B cell (primary cell): ENCODE data around the gene TMEM168. TPM values are rescaled to one million over a fixed set of nuclear protein-coding genes. Genes with fewer than 3 reads are reported as not detected.

Experiments
- ATAC-seq: fragments of 200-7000 bp; cut with Tn5 transposase; one replicate; pipeline ENCODE4 v1.10.0; 2021; ENCODE audit warnings: low read depth, mild to moderate bottlenecking, moderate number of reproducible peaks, moderate library complexity
- CTCF ChIA-PET: fragments of 350-600 bp; sonication (Branson Sonifier 250); formaldehyde crosslinking; loops from one replicate; lab custom pipeline; 2021; ENCODE audit warnings: antibody characterized with exemption, inconsistent platforms; lab: Charles Lee
- POLR2A ChIA-PET: fragments of 350-600 bp; sonication (Branson Sonifier 250); formaldehyde crosslinking; loops from one replicate; lab custom pipeline; 2021; ENCODE audit warnings: antibody characterized with exemption; lab: Charles Lee
- DNase-seq: peaks from one replicate; pipeline ENCODE4 v3.0.0; 2013
- H2AFZ ChIP-seq: 2 replicates; pipeline ENCODE4 v1.6.1; 2012; ENCODE audit warnings: mild to moderate bottlenecking, low read depth, low read length; ENCODE audit not compliant: insufficient read depth, poor library complexity, severe bottlenecking
- H3K27ac ChIP-seq, 2 donors: 1 replicate in 1 of 2; 2 replicates in 1 of 2; pipeline ENCODE4 v1.5.1; 2012 to 2013; ENCODE audit warnings: low read length in 2 of 2, mild to moderate bottlenecking in 2 of 2, moderate library complexity in 1 of 2
- H3K27me3 ChIP-seq, 4 experiments: fragments of 200-600 bp in 1 of 4; sonication (generic) in 1 of 4; replicated peaks in 1 of 4; 1 replicate in 2 of 4; 2 replicates in 2 of 4; pipeline versions ENCODE4 v1.6.1 to v1.7.0; 2013 to 2016; ENCODE audit warnings: low read length in 3 of 4, mild to moderate bottlenecking in 2 of 4, mixed read lengths in 1 of 4, moderate library complexity in 1 of 4; ENCODE audit not compliant: insufficient read depth in 4 of 4, control insufficient read depth in 3 of 4; ENCODE audit errors: control extremely low read depth in 1 of 4
- H3K36me3 ChIP-seq, 2 experiments: replicated peaks in 1 of 2; 1 replicate in 1 of 2; 2 replicates in 1 of 2; pipeline versions ENCODE4 v1.6.1 to v1.7.1; 2013; ENCODE audit warnings: low read length in 1 of 2; ENCODE audit not compliant: insufficient read depth in 2 of 2, control insufficient read depth in 1 of 2; ENCODE audit errors: control extremely low read depth in 1 of 2, extremely low read depth in 1 of 2
- H3K4me1 ChIP-seq, 2 donors: fragments of 200-600 bp in 1 of 2; sonication (generic) in 1 of 2; 1 replicate in 1 of 2; 2 replicates in 1 of 2; pipeline versions ENCODE4 v1.5.1 to v1.6.1; 2013 to 2017; ENCODE audit warnings: low read length in 2 of 2; ENCODE audit not compliant: control insufficient read depth in 2 of 2, insufficient read depth in 2 of 2
- H3K4me2 ChIP-seq: replicated peaks from 2 replicates; pipeline ENCODE3; 2012; ENCODE audit warnings: mild to moderate bottlenecking, low read depth, low read length; ENCODE audit not compliant: poor library complexity, severe bottlenecking
- H3K4me3 ChIP-seq, 5 experiments: fragments of 200-600 bp in 1 of 5; sonication (generic) in 1 of 5; 1 replicate in 3 of 5; 2 replicates in 2 of 5; pipeline versions ENCODE4 v1.5.1 to v1.7.0; 2011 to 2016; ENCODE audit warnings: low read length in 4 of 5, mild to moderate bottlenecking in 4 of 5, low read depth in 2 of 5, control low read depth in 1 of 5, moderate library complexity in 1 of 5; ENCODE audit not compliant: insufficient read depth in 1 of 5; ENCODE audit errors: control extremely low read depth in 1 of 5, extremely low read depth in 1 of 5
- H3K79me2 ChIP-seq: fragments of 200-600 bp; sonication (generic); one replicate; pipeline ENCODE4 v1.6.0; 2016; ENCODE audit warnings: low read length; ENCODE audit not compliant: control insufficient read depth, insufficient read depth
- H3K9ac ChIP-seq: fragments of 200-600 bp; sonication (generic); 2 replicates; pipeline ENCODE4 v1.6.1; 2017; ENCODE audit warnings: mild to moderate bottlenecking, low read length, moderate library complexity
- H3K9me3 ChIP-seq, 3 donors: one replicate each; pipeline versions ENCODE4 v1.6.1 to v1.7.1; 2013; ENCODE audit warnings: low read length in 2 of 3; ENCODE audit not compliant: control insufficient read depth in 2 of 3, insufficient read depth in 1 of 3; ENCODE audit errors: control extremely low read depth in 1 of 3
- H4K20me1 ChIP-seq: 2 replicates; pipeline ENCODE4 v1.6.0; 2012; ENCODE audit warnings: mild to moderate bottlenecking, low read length; ENCODE audit not compliant: insufficient read depth, control insufficient read depth, poor library complexity, severe bottlenecking
- H3K27ac Mint-ChIP-seq: one replicate; pipeline ENCODE4 v1.8.0; 2021; ENCODE audit warnings: mixed read lengths
- H3K27me3 Mint-ChIP-seq: one replicate; pipeline ENCODE4 v1.8.0; 2021; ENCODE audit warnings: mixed read lengths
- H3K4me1 Mint-ChIP-seq: one replicate; pipeline ENCODE4 v1.8.0; 2021; ENCODE audit warnings: mixed read lengths
- H3K4me3 Mint-ChIP-seq: one replicate; pipeline ENCODE4 v1.8.0; 2021; ENCODE audit warnings: mixed read lengths
- H3K9me3 Mint-ChIP-seq: one replicate; pipeline ENCODE4 v1.8.0; 2022; ENCODE audit warnings: mixed read lengths; ENCODE audit not compliant: insufficient read depth
- CTCF ChIP-seq: fragments of 200-600 bp; IDR thresholded peaks from one replicate; pipeline ENCODE4 v1.8.0; 2022; ENCODE audit warnings: antibody characterized with exemption, mild to moderate bottlenecking
- EZH2 ChIP-seq: IDR thresholded peaks from 2 replicates; pipeline ENCODE4 v1.6.1; 2012; ENCODE audit warnings: borderline replicate concordance, low read depth, mild to moderate bottlenecking, moderate library complexity, low read length; ENCODE audit not compliant: insufficient read depth, poor library complexity, severe bottlenecking
- WGBS: methylation state at CpG from one replicate; pipeline ENCODE4 v1.1.5; 2013; ENCODE audit warnings: missing lambda C conversion rate; ENCODE audit not compliant: insufficient coverage; 5-methylcytosine and 5-hydroxymethylcytosine counted together
- intact Hi-C: fragments of 100-400 bp; cut with micrococcal nuclease; formaldehyde crosslinking; loops from one replicate; pipeline ENCODE4 v1.10.0; 2022
- polyA plus RNA-seq: library from polyadenylated mRNA; depleted of rRNA; stranded (reverse); fragments of >200 nt; gene quantifications from 2 replicates; pipeline ENCODE4 v1.2.3, GENCODE V29; 2012
- total RNA-seq, 2 donors: library from RNA; stranded (reverse); fragments of 120-200 nt in 1 of 2; gene quantifications; 1 replicate in 1 of 2; 2 replicates in 1 of 2; pipeline versions ENCODE4 v1.2.3 to v1.2.4, GENCODE V29; 2013 to 2022

Gene TMEM168
- total and polyA plus RNA-seq, 2 donors (not counting 1 experiment from before 2014, with no cell fraction given), result 12.7 to 31.8 TPM

- Histone ChIP-seq H3K4me2 (no peak overlapping the region), H3K79me2 (peaks cover 14% of the 10 kb centered on the region), H3K36me3 (peaks cover 0 to 9% of the 10 kb centered on the region in 2 experiments), H3K4me1 (no peaks in the 10 kb centered on the region), H3K27me3 (no peaks in the 10 kb centered on the region), H3K9me3 (no peaks in the 10 kb centered on the region), H2AFZ (no peak overlapping the region), H4K20me1 (peaks cover 7% of the 10 kb centered on the region), H3K9ac (no peak overlapping the region), H3K27ac (no peak overlapping the region), H3K4me3 (no peak overlapping the region)
- H3K27me3 Mint-ChIP-seq, result no peaks in the 10 kb centered on the region
- POLR2A ChIA-PET, result no interaction called here
- no peak for ATAC-seq
- CTCF ChIA-PET, result interaction anchor here (0.9 kb wide), 1 partner anchor 92 kb away, joined by 5 read pairs; no protein-coding TSS in a partner anchor
- no peak overlapping the region for H3K27ac Mint-ChIP-seq
- TF ChIP-seq EZH2, result no peak
- no peak for TF ChIP-seq CTCF
- H3K4me3 Mint-ChIP-seq, result no peak overlapping the region
- intact Hi-C loops, result no loop called here
- DNase-seq, result no peak
- H3K9me3 Mint-ChIP-seq, result no peaks in the 10 kb centered on the region
- H3K4me1 Mint-ChIP-seq, result peaks cover 5% of the 10 kb centered on the region
These were observed 12.8 kb downstream of the TMEM168 start for GRCh38 chr7:112777406-112777805.

- intact Hi-C loops, result no loop called here
- H3K27me3 ChIP-seq, result no peaks in the 10 kb centered on the region
- H3K4me2 ChIP-seq, result no peak overlapping the region
- no CpG with 5 or more reads among the region's 1 CpG for WGBS
- H3K4me1 ChIP-seq, result no peaks in the 10 kb centered on the region
- POLR2A ChIA-PET, result no interaction called here
- H3K36me3 ChIP-seq, result peaks cover 0 to 4% of the 10 kb centered on the region in 2 experiments
- no peak for DNase-seq
- H2AFZ ChIP-seq, result no peak overlapping the region
- Mint-ChIP-seq H3K27me3 (no peaks in the 10 kb centered on the region), H3K4me3 (no peak overlapping the region), H3K9me3 (no peaks in the 10 kb centered on the region), H3K27ac (no peak overlapping the region), H3K4me1 (no peaks in the 10 kb centered on the region)
- CTCF ChIA-PET, result no interaction called here
- no peaks in the 10 kb centered on the region for H4K20me1 ChIP-seq
- no peaks in the 10 kb centered on the region for H3K79me2 ChIP-seq
- H3K27ac ChIP-seq, result no peak overlapping the region
- ATAC-seq, result no peak
- no peak overlapping the region for H3K9ac ChIP-seq
- no peak for TF ChIP-seq EZH2
- no peak for TF ChIP-seq CTCF
- H3K9me3 ChIP-seq, result no peaks in the 10 kb centered on the region
- no peak overlapping the region for H3K4me3 ChIP-seq
These were observed 19.0 kb downstream of the TMEM168 start for GRCh38 chr7:112771166-112771565.
